Measurements from ENCODE around the gene INO80.
"Not testable (repeated sequence)": the region's sequence is repeated elsewhere in the genome, so short reads cannot be mapped to it uniquely, and the experiment has no call there.

INO80 gene

GRCh38 chr15:40963201-40963600 is 152.9 kb downstream of the INO80 start:
- DNase-seq (ENCODE audit: low spot score): no peak
- no peak for TF ChIP-seq CTCF (IDR thresholded peaks at IDR 0.05; ENCODE audit: extremely low read depth, missing control alignments)

- not testable (repeated sequence) for DNase-seq (ENCODE audit: low spot score)
These were observed 153.8 kb downstream of the INO80 start for GRCh38 chr15:40962317-40962716.

GRCh38 chr15:40961740-40962139 is 154.3 kb downstream of the INO80 start:
- DNase-seq (ENCODE audit: low spot score): not testable (repeated sequence)

GRCh38 chr15:40960925-40961324 is 155.2 kb downstream of the INO80 start:
- no peak for DNase-seq (ENCODE audit: low spot score)
- TF ChIP-seq CTCF (IDR thresholded peaks at IDR 0.05; ENCODE audit: extremely low read depth, missing control alignments): no peak

- TF ChIP-seq CTCF (IDR thresholded peaks at IDR 0.05; ENCODE audit: extremely low read depth, missing control alignments): no peak
- DNase-seq (ENCODE audit: low spot score): no peak
These were observed 155.8 kb downstream of the INO80 start for GRCh38 chr15:40960151-40960885.

GRCh38 chr15:40959331-40960141 is 156.5 kb downstream of the INO80 start:
- TF ChIP-seq CTCF (IDR thresholded peaks at IDR 0.05; ENCODE audit: extremely low read depth, missing control alignments): no peak
- peak; percentile 28 for DNase-seq (ENCODE audit: low spot score)

GRCh38 chr15:40958723-40959122 is 157.4 kb downstream of the INO80 start:
- DNase-seq (ENCODE audit: low spot score): peak; percentile 20
- TF ChIP-seq CTCF (IDR thresholded peaks at IDR 0.05; ENCODE audit: extremely low read depth, missing control alignments): no peak

GRCh38 chr15:40958146-40958545 is 157.9 kb downstream of the INO80 start:
- TF ChIP-seq CTCF (IDR thresholded peaks at IDR 0.05; ENCODE audit: extremely low read depth, missing control alignments): no peak
- no peak for DNase-seq (ENCODE audit: low spot score)
